SK-N-SH (cell line): Measurements from ENCODE around the gene TMEM266. TPM values are rescaled to one million over a fixed set of nuclear protein-coding genes. Genes with fewer than 3 reads are reported as not detected.

Experiments used
- CTCF ChIA-PET: fragments of 300-600, 350-600 bp; formaldehyde crosslinking; extraction: SDS; loops from one replicate; lab custom pipeline; 2021; lab: Yijun Ruan, JAX
- POLR2A ChIA-PET: fragments of 350-600 bp; sonication (Branson Sonifier 250); formaldehyde crosslinking; extraction: SDS; loops from one replicate; lab custom pipeline; 2020; ENCODE audit warnings: antibody characterized with exemption, inconsistent platforms; lab: Yijun Ruan, JAX
- DNase-seq: peaks from one replicate; pipeline ENCODE4 v3.0.0; 2012
- H2AFZ ChIP-seq: fragments of 200-600 bp; sonication (generic); 2 replicates; pipeline ENCODE4 v1.8.1; 2016; ENCODE audit warnings: antibody characterized with exemption, mild to moderate bottlenecking, low read depth
- H3F3A ChIP-seq: fragments of 200-600 bp; sonication (generic); replicated peaks from 2 replicates; pipeline ENCODE3; 2016; ENCODE audit warnings: antibody characterized with exemption, mild to moderate bottlenecking; ENCODE audit not compliant: insufficient read depth
- H3K27ac ChIP-seq, 2 experiments: fragments of 200-500 bp in 1 of 2; fragments of 200-600 bp in 1 of 2; sonication (Bioruptor generic) in 1 of 2; sonication (generic), shearing (Covaris generic) in 1 of 2; 2 replicates each; pipeline versions ENCODE4 v1.5.1 to v1.6.1; 2014 to 2016; ENCODE audit warnings: low read depth in 2 of 2, inconsistent platforms in 1 of 2, low read length in 1 of 2, mild to moderate bottlenecking in 1 of 2, mixed read lengths in 1 of 2
- H3K27me3 ChIP-seq: fragments of 200-600 bp; sonication (generic), shearing (Covaris generic); 2 replicates; pipeline ENCODE4 v1.6.1; 2016; ENCODE audit warnings: mixed run types; ENCODE audit not compliant: insufficient read depth
- H3K36me3 ChIP-seq, 2 experiments: fragments of 200-500 bp in 1 of 2; fragments of 200-600 bp in 1 of 2; sonication (Bioruptor generic) in 1 of 2; sonication (generic) in 1 of 2; replicated peaks in 1 of 2; 2 replicates each; pipeline versions ENCODE3 to v1.5.1; 2014 to 2016; ENCODE audit warnings: low read length in 1 of 2, mild to moderate bottlenecking in 1 of 2; ENCODE audit not compliant: insufficient read depth in 2 of 2, control insufficient read depth in 1 of 2
- H3K4me1 ChIP-seq, 2 experiments: fragments of 200-500 bp in 1 of 2; fragments of 200-600 bp in 1 of 2; sonication (Bioruptor generic) in 1 of 2; sonication (generic), shearing (Covaris generic) in 1 of 2; 2 replicates each; pipeline versions ENCODE4 v1.5.1 to v1.6.1; 2014 to 2016; ENCODE audit warnings: low read depth in 1 of 2, low read length in 1 of 2, mixed run types in 1 of 2; ENCODE audit not compliant: insufficient read depth in 2 of 2, control insufficient read depth in 1 of 2
- H3K4me2 ChIP-seq: fragments of 200-600 bp; sonication (generic), shearing (Covaris generic); 2 replicates; pipeline ENCODE4 v1.6.1; 2017; ENCODE audit warnings: mixed run types
- H3K4me3 ChIP-seq, 2 experiments: fragments of 200-500 bp in 1 of 2; fragments of 200-600 bp in 1 of 2; sonication (Bioruptor generic) in 1 of 2; sonication (generic), shearing (Covaris generic) in 1 of 2; 2 replicates each; pipeline versions ENCODE4 v1.5.1 to v1.8.1; 2014 to 2016; ENCODE audit warnings: low read depth in 2 of 2, inconsistent platforms in 1 of 2, low read length in 1 of 2, mild to moderate bottlenecking in 1 of 2, mixed read lengths in 1 of 2, moderate library complexity in 1 of 2
- H3K79me2 ChIP-seq: fragments of 200-600 bp; sonication (generic); 2 replicates; pipeline ENCODE4 v1.8.1; 2017; ENCODE audit warnings: mild to moderate bottlenecking; ENCODE audit not compliant: insufficient read depth
- H3K9ac ChIP-seq: fragments of 200-600 bp; sonication (generic); 2 replicates; pipeline ENCODE4 v1.6.1; 2017; ENCODE audit warnings: mixed run types
- H3K9me2 ChIP-seq: fragments of 200-600 bp; sonication (generic); 2 replicates; pipeline ENCODE4 v1.6.1; 2017; ENCODE audit warnings: mixed run types
- H3K9me3 ChIP-seq: fragments of 200-600 bp; sonication (generic); 2 replicates; pipeline ENCODE4 v1.6.1; 2017; ENCODE audit warnings: mixed run types, mild to moderate bottlenecking, moderate library complexity
- H4K20me1 ChIP-seq: fragments of 200-600 bp; sonication (generic); 2 replicates; pipeline ENCODE4 v1.6.1; 2017; ENCODE audit warnings: mild to moderate bottlenecking, mixed run types; ENCODE audit not compliant: insufficient read depth
- CHD2 ChIP-seq: fragments of 150-350 bp; IDR thresholded peaks from 2 replicates; pipeline ENCODE4 v1.6.1; 2018; ENCODE audit warnings: low read length; ENCODE audit not compliant: partially characterized antibody
- ELF1 ChIP-seq: IDR thresholded peaks from 2 replicates; pipeline ENCODE4 v1.4.0; 2012
- EP300 ChIP-seq, 2 experiments: IDR thresholded peaks; 2 replicates each; pipeline versions ENCODE4 v1.4.0 to v1.6.1; 2012; ENCODE audit warnings: borderline replicate concordance in 1 of 2, low read depth in 1 of 2, low read length in 1 of 2
- FOXJ3 ChIP-seq: sonication (generic); formaldehyde crosslinking; IDR thresholded peaks from 2 replicates; pipeline ENCODE4 v1.5.1; 2020; ENCODE audit warnings: mild to moderate bottlenecking, missing genetic modification reagents
- FOXM1 ChIP-seq: IDR thresholded peaks from 2 replicates; pipeline ENCODE4 v1.4.0; 2012; ENCODE audit warnings: low read depth, mild to moderate bottlenecking
- GABPA ChIP-seq: IDR thresholded peaks from 2 replicates; pipeline ENCODE4 v1.4.0; 2012; ENCODE audit warnings: low read depth, mild to moderate bottlenecking
- GATA2 ChIP-seq: sonication (generic); formaldehyde crosslinking; IDR thresholded peaks from 2 replicates; pipeline ENCODE4 v1.5.0; 2020; ENCODE audit warnings: mild to moderate bottlenecking, missing genetic modification reagents
- IRF3 ChIP-seq: fragments of 150-350 bp; IDR thresholded peaks from 2 replicates; pipeline ENCODE4 v1.6.1; 2016; ENCODE audit warnings: mild to moderate bottlenecking, low read depth, low read length
- MAX ChIP-seq: IDR thresholded peaks from 2 replicates; pipeline ENCODE4 v1.4.0; 2012; ENCODE audit warnings: low read depth
- MXI1 ChIP-seq: IDR thresholded peaks from 2 replicates; pipeline ENCODE4 v1.6.1; 2012; ENCODE audit warnings: mild to moderate bottlenecking, low read depth, low read length, improper control_type of control experiment
- NRF1 ChIP-seq: IDR thresholded peaks from 2 replicates; pipeline ENCODE4 v1.6.1; 2012; ENCODE audit warnings: low read depth, mild to moderate bottlenecking, low read length
- RAD21 ChIP-seq: IDR thresholded peaks from 2 replicates; pipeline ENCODE4 v1.6.1; 2012; ENCODE audit warnings: mild to moderate bottlenecking, low read length
- REST ChIP-seq: IDR thresholded peaks from 2 replicates; pipeline ENCODE4 v1.6.1; 2012; ENCODE audit warnings: mild to moderate bottlenecking, low read depth, low read length, moderate library complexity
- RXRA ChIP-seq: IDR thresholded peaks from 2 replicates; pipeline ENCODE4 v1.4.0; 2012; ENCODE audit warnings: low read depth, mild to moderate bottlenecking, borderline replicate concordance
- TEAD4 ChIP-seq: IDR thresholded peaks from 2 replicates; pipeline ENCODE4 v1.4.0; 2012; ENCODE audit warnings: mild to moderate bottlenecking, borderline replicate concordance; ENCODE audit not compliant: insufficient read depth
- WGBS: methylation state at CpG from one replicate; pipeline ENCODE4 v1.1.6; 2017; ENCODE audit warnings: low lambda C conversion rate; 5-methylcytosine and 5-hydroxymethylcytosine counted together
- polyA plus RNA-seq, 3 experiments: library from polyadenylated mRNA; depleted of rRNA; stranded (reverse); fragments of >200 nt; gene quantifications; 2 replicates each; pipeline ENCODE4 v1.2.3, GENCODE V29; 2012

TMEM266 gene
- polyA plus RNA-seq, 1 of the 3 experiments (the other 2 are of a cell fraction), result 0.07 TPM

- POLR2A ChIA-PET, result interaction anchor here (1.1 to 1.7 kb wide), 3 partner anchors 11 to 141 kb away, joined by 3 to 6 read pairs (median 5); partner anchors contain the start of genes ETFA and ISL2
- Histone ChIP-seq H3K9ac (no peak overlapping the region), H3K27ac (peak overlapping the region; percentile 46 to 82), H3K4me2 (peak overlapping the region; percentile 51; the same call in 1 of the 2 replicates), H3K27me3 (no peaks in the 10 kb centered on the region), H3K9me3 (no peaks in the 10 kb centered on the region), H3K9me2 (no peaks in the 10 kb centered on the region), H3K4me3 (no peak overlapping the region), H4K20me1 (no peaks in the 10 kb centered on the region), H3F3A (peaks cover 3% of the 10 kb centered on the region), H3K4me1 (peaks cover 33 to 36% of the 10 kb centered on the region in 2 experiments; a peak in 3 of 4 replicates), H2AFZ (no peak overlapping the region), H3K36me3 (no peaks in the 10 kb centered on the region), H3K79me2 (no peaks in the 10 kb centered on the region)
- TF ChIP-seq GABPA (no peak), EP300 (IDR thresholded peaks at IDR 0.05; ENCODE audit: borderline replicate concordance in 1 of 2, low read depth in 1 of 2, low read length in 1 of 2) (no peak), FOXM1 (no peak), FOXJ3 (CRISPR knock-in tag) (no peak), MAX (no peak), RXRA (no peak), NRF1 (no peak), GATA2 (CRISPR knock-in tag) (no peak), TEAD4 (no peak), MXI1 (no peak)
- 92% methylated on average over 6 of the region's 7 CpGs for WGBS
- CTCF ChIA-PET, result interaction anchor here (0.7 to 1.9 kb wide), 6 partner anchors 47 to 672 kb away, joined by 3 to 8 read pairs (median 4); partner anchors contain the start of gene ISL2
- DNase-seq, result no peak
These were observed 135.9 kb downstream of the TMEM266 start for GRCh38 chr15:76195506-76196268.

- WGBS, result 61% methylated on average over 13 of the region's 18 CpGs
- Histone ChIP-seq H2AFZ (peak overlapping the region; percentile 31; the same call in 1 of the 2 replicates), H3K4me3 (no peak overlapping the region), H3K79me2 (no peaks in the 10 kb centered on the region), H3K9ac (peak overlapping the region; percentile 12; the same call in 1 of the 2 replicates), H3K9me3 (no peaks in the 10 kb centered on the region), H4K20me1 (no peaks in the 10 kb centered on the region), H3K4me1 (peaks cover 33 to 38% of the 10 kb centered on the region in 2 experiments; a peak in 3 of 4 replicates), H3F3A (peaks cover 3% of the 10 kb centered on the region), H3K4me2 (peak overlapping the region; percentile 51), H3K36me3 (no peaks in the 10 kb centered on the region), H3K27me3 (no peaks in the 10 kb centered on the region), H3K27ac (peak overlapping the region; percentile 50 to 82), H3K9me2 (no peaks in the 10 kb centered on the region)
- CTCF ChIA-PET, result interaction anchor here (0.5 to 1.9 kb wide), 10 partner anchors 10 to 671 kb away, joined by 3 to 8 read pairs (median 4); partner anchors contain the start of gene ISL2
- DNase-seq, result peak; percentile 79
- POLR2A ChIA-PET, result interaction anchor here (1.1 to 1.7 kb wide), 3 partner anchors 10 to 140 kb away, joined by 3 to 6 read pairs (median 5); partner anchors contain the start of genes ETFA and ISL2
- TF ChIP-seq MAX (peak; percentile 95), CHD2 (peak; percentile 53), RAD21 (no peak), IRF3 (no peak), EP300 (IDR thresholded peaks at IDR 0.05; ENCODE audit: borderline replicate concordance in 1 of 2, low read depth in 1 of 2, low read length in 1 of 2) (peak in 1 of 2 experiments; percentile 5; a peak in 1 of 4 replicates), FOXJ3 (CRISPR knock-in tag) (no peak), ELF1 (no peak), TEAD4 (no peak), REST (0 out of 2 replicates have a peak, but pooled peaks have one; percentile 53)
These were observed 136.8 kb downstream of the TMEM266 start for GRCh38 chr15:76196269-76197231.
